Measurements from ENCODE around the gene PHC1. TPM values are rescaled to one million over a fixed set of nuclear protein-coding genes. Genes with fewer than 3 reads are reported as not detected.
"Not testable (repeated sequence)": the region's sequence is repeated elsewhere in the genome, so short reads cannot be mapped to it uniquely, and the experiment has no call there.

PHC1 gene
- total RNA-seq, 8 experiments from 2014 or later = 4.0 to 53.6 (median 43.0) TPM

DNA sequence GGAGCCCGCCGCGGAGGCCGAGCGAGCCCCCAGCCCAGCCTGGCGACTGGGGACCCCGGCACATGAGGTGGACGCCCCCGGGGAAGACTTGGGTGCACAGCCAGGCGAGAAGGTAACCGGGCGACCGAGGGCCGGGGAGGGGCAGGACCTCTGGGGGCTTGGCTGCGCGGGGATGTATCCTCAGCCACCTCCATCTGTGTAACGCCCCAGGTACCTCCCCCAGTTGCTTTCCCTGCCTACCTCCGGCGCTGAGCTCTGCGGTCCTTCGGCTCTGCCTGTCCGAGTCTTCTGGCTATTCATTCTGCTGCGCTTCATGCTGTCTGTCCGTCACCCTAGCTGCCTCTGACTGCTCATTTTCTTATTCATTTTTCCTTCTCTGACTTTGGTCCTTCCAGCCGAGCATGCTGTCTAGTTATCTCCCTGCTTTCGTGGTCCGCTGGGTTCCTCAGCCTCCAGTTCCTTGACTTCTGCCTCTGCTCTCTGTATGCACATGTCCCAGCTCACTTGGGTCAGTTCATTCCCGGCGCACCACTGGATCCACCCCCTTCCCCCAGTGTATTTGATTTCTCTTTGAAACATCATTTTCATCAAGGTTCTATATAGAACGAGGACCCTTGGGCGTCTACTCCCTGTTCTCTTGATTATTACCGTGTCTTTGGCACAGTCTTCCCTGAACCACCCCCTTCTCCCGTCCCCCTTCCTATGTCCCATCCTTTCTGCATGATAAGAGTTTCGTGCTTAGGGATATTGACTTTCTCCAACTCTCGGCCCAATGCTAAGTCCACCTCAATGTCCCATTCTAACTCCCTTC, 612 bp downstream of the PHC1 start:
- in situ Hi-C loops (cut with MboI; ENCODE audit: low pct_unique_long_range_greater_than_20kb in 2 of 9, low sequenced_read_pairs in 9 of 9, unreplicated experiment in 9 of 9) = no loop called here
- peak overlapping the region; percentile 80 to 85 for H3K27ac ChIP-seq
- WGBS, 10 experiments = 0 to 37% (median 5%) methylated on average over 4 to 16 of the region's 35 CpGs; no CpG with 5 or more reads in 2 of the 10 experiments
- peak overlapping the region; percentile 77 to 90 (median 78) for H3K4me3 ChIP-seq
- peaks cover 21 to 33% of the 10 kb centered on the region in 2 donors for H3K4me1 ChIP-seq (replicated peaks in 1 of 2)
- ATAC-seq (replicated peaks in 6 of 8) = peak; percentile 65 to 85 (median 73)

GRCh38 chr12:8916154-8916553, 1.8 kb downstream of the PHC1 start:
- no peak for ATAC-seq (replicated peaks in 6 of 8)
- Histone ChIP-seq H3K27ac (no peak overlapping the region), H3K4me1 (replicated peaks in 1 of 2) (peaks cover 21 to 31% of the 10 kb centered on the region in 2 donors), H3K4me3 (peak overlapping the region in 3 of 5 donors; percentile 77 to 90 (median 78))
- in situ Hi-C loops (cut with MboI; ENCODE audit: low pct_unique_long_range_greater_than_20kb in 2 of 9, low sequenced_read_pairs in 9 of 9, unreplicated experiment in 9 of 9) = no loop called here

DNA sequence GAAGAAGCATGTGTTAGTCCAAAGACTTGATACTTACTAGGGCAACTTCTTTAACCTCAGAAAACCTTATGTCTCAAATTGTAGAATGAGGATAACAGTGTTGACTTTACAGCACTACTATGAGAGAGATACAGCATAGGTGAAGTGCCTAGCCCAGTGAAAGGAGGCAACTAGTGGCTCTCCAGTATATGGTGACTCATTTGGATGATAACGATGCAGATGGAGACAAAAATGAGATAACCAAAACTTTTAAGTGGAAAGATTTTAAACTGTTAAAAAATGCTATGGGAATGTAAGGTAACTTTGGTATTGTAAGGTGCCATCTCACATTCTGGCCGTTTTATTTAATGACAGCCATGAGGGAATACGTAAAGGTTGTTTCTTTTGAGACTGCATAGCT, 2.7 kb downstream of the PHC1 start:
- Histone ChIP-seq H3K4me1 (replicated peaks in 1 of 2) (peaks cover 14 to 22% of the 10 kb centered on the region in 2 donors), H3K27ac (no peak overlapping the region), H3K4me3 (no peak overlapping the region)
- ATAC-seq (replicated peaks in 6 of 8) = no peak
- in situ Hi-C loops (cut with MboI; ENCODE audit: low pct_unique_long_range_greater_than_20kb in 2 of 9, low sequenced_read_pairs in 9 of 9, unreplicated experiment in 9 of 9) = no loop called here
- WGBS, 10 experiments = 56 to 93% (median 81%) methylated on average over 1 to 3 of the region's 3 CpGs; no CpG with 5 or more reads in 2 of the 10 experiments

GRCh38 chr12:8917751-8918150, 3.4 kb downstream of the PHC1 start:
- ATAC-seq (replicated peaks in 6 of 8) = no peak
- peaks cover 7 to 15% of the 10 kb centered on the region in 2 donors for H3K4me1 ChIP-seq (replicated peaks in 1 of 2)
- H3K4me3 ChIP-seq = no peak overlapping the region
- 33 to 100% (median 70%) methylated on average over 1 of the region's 1 CpG; no CpG with 5 or more reads in 6 of the 10 experiments for WGBS, 10 experiments
- no peak overlapping the region for H3K27ac ChIP-seq
- in situ Hi-C loops (cut with MboI; ENCODE audit: low pct_unique_long_range_greater_than_20kb in 2 of 9, low sequenced_read_pairs in 9 of 9, unreplicated experiment in 9 of 9) = no loop called here

- in situ Hi-C loops (cut with MboI; ENCODE audit: low pct_unique_long_range_greater_than_20kb in 2 of 9, low sequenced_read_pairs in 9 of 9, unreplicated experiment in 9 of 9); H3K27ac ChIP-seq; H3K4me3 ChIP-seq; ATAC-seq (replicated peaks in 6 of 8): not testable (repeated sequence)
- 100% methylated on average over 1 of the region's 4 CpGs; no CpG with 5 or more reads in 8 of the 10 experiments for WGBS, 10 experiments
- H3K4me1 ChIP-seq (replicated peaks in 1 of 2) = peaks cover 4 to 11% of the 10 kb centered on the region in 2 donors
Measured at GRCh38 chr12:8919643-8920042, 5.3 kb downstream of the PHC1 start.

GRCh38 chr12:8922544-8922943, 8.2 kb downstream of the PHC1 start:
- no peak for ATAC-seq (replicated peaks in 6 of 8)
- H3K4me3 ChIP-seq = no peak overlapping the region
- 67 to 100% (median 97%) methylated on average over 1 to 4 of the region's 5 CpGs; no CpG with 5 or more reads in 4 of the 10 experiments for WGBS, 10 experiments

DNA sequence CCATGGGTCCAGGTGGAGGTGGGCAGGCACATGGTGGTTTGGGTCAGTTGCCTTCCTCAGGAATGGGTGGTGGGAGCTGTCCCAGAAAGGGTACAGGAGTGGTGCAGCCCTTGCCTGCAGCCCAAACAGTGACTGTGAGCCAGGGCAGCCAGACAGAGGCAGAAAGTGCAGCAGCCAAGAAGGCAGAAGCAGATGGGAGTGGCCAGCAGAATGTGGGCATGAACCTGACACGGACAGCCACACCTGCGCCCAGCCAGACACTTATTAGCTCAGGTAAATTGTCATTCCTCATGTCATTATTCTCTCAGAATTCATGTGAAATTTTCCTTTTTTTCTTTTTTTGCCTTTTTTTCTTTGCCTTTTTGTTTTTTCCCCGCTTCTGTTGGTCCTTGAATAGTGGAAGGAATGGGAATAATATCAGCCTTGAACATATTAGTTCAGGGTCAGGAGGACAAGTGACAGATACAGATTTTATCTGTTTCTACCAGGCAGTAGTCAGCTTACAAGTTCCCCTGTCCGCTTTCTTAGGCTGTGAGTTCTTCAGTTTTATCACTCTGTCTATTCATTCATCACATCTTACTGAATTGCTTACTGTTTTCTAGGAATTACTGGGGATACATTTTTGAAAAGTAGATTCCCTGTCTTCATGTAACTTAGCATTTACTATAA, 16.5 kb downstream of the PHC1 start:
- H3K4me3 ChIP-seq; in situ Hi-C loops (cut with MboI; ENCODE audit: low pct_unique_long_range_greater_than_20kb in 2 of 9, low sequenced_read_pairs in 9 of 9, unreplicated experiment in 9 of 9); H3K4me1 ChIP-seq (replicated peaks in 1 of 2); ATAC-seq (replicated peaks in 6 of 8); H3K27ac ChIP-seq: not testable (repeated sequence)
- WGBS, 10 experiments = 67 to 100% (median 92%) methylated on average over 1 to 4 of the region's 4 CpGs

More at GRCh38 chr12:8922544-8922943, 8.2 kb downstream of the PHC1 start:
- in situ Hi-C loops (cut with MboI; ENCODE audit: low pct_unique_long_range_greater_than_20kb in 2 of 9, low sequenced_read_pairs in 9 of 9, unreplicated experiment in 9 of 9) = no loop called here
- no peaks in the 10 kb centered on the region for H3K4me1 ChIP-seq (replicated peaks in 1 of 2)
- H3K27ac ChIP-seq = no peak overlapping the region

- ATAC-seq (replicated peaks in 6 of 8); H3K27ac ChIP-seq; H3K4me1 ChIP-seq (replicated peaks in 1 of 2); H3K4me3 ChIP-seq; in situ Hi-C loops (cut with MboI; ENCODE audit: low pct_unique_long_range_greater_than_20kb in 2 of 9, low sequenced_read_pairs in 9 of 9, unreplicated experiment in 9 of 9): not testable (repeated sequence)
- WGBS, 10 experiments = 100% methylated on average over 1 of the region's 3 CpGs; no CpG with 5 or more reads in 9 of the 10 experiments
Measured at GRCh38 chr12:8932464-8932863, 18.2 kb downstream of the PHC1 start.

DNA sequence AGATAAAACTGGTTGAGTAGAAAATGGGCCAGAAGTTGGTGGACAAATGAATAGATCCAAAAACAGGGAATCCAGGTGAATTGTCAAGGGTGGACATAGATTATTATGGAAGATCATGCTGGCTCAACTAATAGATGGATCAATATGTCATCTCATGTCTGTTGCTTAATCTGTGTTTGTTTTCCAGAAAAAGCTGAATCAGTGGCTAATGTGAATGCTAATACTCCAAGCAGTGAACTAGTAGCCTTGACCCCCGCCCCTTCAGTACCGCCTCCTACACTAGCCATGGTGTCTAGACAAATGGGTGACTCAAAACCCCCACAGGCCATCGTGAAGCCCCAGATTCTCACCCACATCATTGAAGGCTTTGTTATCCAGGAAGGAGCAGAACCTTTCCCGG, 19.8 kb downstream of the PHC1 start:
- WGBS, 10 experiments = 40 to 100% (median 82%) methylated on average over 1 to 2 of the region's 4 CpGs; no CpG with 5 or more reads in 3 of the 10 experiments
- ATAC-seq (replicated peaks in 6 of 8); H3K4me3 ChIP-seq; in situ Hi-C loops (cut with MboI; ENCODE audit: low pct_unique_long_range_greater_than_20kb in 2 of 9, low sequenced_read_pairs in 9 of 9, unreplicated experiment in 9 of 9); H3K4me1 ChIP-seq (replicated peaks in 1 of 2); H3K27ac ChIP-seq: not testable (repeated sequence)

DNA sequence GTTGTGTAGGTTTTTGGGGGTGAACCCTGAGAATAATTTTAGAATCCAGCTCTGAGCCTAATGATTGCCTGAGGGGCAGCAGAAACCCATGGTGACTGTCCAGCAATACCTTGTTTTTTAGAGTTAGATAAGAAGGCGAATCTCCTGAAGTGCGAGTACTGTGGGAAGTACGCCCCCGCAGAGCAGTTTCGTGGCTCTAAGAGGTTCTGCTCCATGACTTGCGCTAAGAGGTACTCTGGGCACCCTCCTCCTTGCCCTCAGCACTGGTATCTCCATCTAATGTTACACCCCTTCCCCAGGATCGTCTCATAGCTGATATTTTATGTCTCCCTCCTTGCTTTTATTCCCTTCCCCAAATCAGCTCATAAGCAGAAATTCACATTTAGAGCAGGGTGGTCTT, 22.4 kb downstream of the PHC1 start:
- Histone ChIP-seq H3K4me1 (replicated peaks in 1 of 2) (no peaks in the 10 kb centered on the region), H3K4me3 (no peak overlapping the region), H3K27ac (no peak overlapping the region)
- 40 to 100% (median 90%) methylated on average over 1 to 5 of the region's 7 CpGs; no CpG with 5 or more reads in 5 of the 10 experiments for WGBS, 10 experiments
- no peak for ATAC-seq (replicated peaks in 6 of 8)
- in situ Hi-C loops (cut with MboI; ENCODE audit: low pct_unique_long_range_greater_than_20kb in 2 of 9, low sequenced_read_pairs in 9 of 9, unreplicated experiment in 9 of 9) = no loop called here

- H3K27ac ChIP-seq; H3K4me1 ChIP-seq (replicated peaks in 1 of 2); H3K4me3 ChIP-seq; in situ Hi-C loops (cut with MboI; ENCODE audit: low pct_unique_long_range_greater_than_20kb in 2 of 9, low sequenced_read_pairs in 9 of 9, unreplicated experiment in 9 of 9); ATAC-seq (replicated peaks in 6 of 8): not testable (repeated sequence)
- WGBS, 10 experiments = 100% methylated on average over 1 of the region's 5 CpGs; no CpG with 5 or more reads in 8 of the 10 experiments
Measured at GRCh38 chr12:8937842-8938442, 23.6 kb downstream of the PHC1 start.

GRCh38 chr12:8941691-8942478, 27.6 kb downstream of the PHC1 start:
- H3K27ac ChIP-seq = no peak overlapping the region
- ATAC-seq (replicated peaks in 6 of 8) = no peak
- no peak overlapping the region for H3K4me3 ChIP-seq
- in situ Hi-C loops (cut with MboI; ENCODE audit: low pct_unique_long_range_greater_than_20kb in 2 of 9, low sequenced_read_pairs in 9 of 9, unreplicated experiment in 9 of 9) = no loop called here
- no peaks in the 10 kb centered on the region for H3K4me1 ChIP-seq (replicated peaks in 1 of 2)
- WGBS, 10 experiments = 62 to 89% (median 79%) methylated on average over 1 to 5 of the region's 5 CpGs; no CpG with 5 or more reads in 1 of the 10 experiments

Measured in motor neuron (in vitro differentiated cells).